K562 (cell line): ENCODE data around the gene SUPT3H. TPM values are rescaled to one million over a fixed set of nuclear protein-coding genes. Genes with fewer than 3 reads are reported as not detected.

Experiments used
- MGA ChIP-seq: fragments of 450-650 bp; IDR thresholded peaks from 2 replicates; pipeline ENCODE4 v1.6.1; 2016; ENCODE audit warnings: mild to moderate bottlenecking, moderate library complexity
- polyA plus RNA-seq, 8 experiments: library from polyadenylated mRNA; depleted of rRNA in 4 of 8; stranded (reverse) in 5 of 8; unstranded in 3 of 8; fragments of >200 nt; fragmentation: Nextera tagmentation in 2 of 8; fragmentation: Illumina TruSeq in 1 of 8; extraction: Ambion mirVana in 2 of 8; extraction: Trizol in 1 of 8; gene quantifications; 2 replicates each; pipeline versions ENCODE4 v1.2.1 to v1.2.3, GENCODE V29; 2011 to 2014; ENCODE audit warnings: inconsistent platforms in 1 of 8, missing spikeins in 1 of 8
- total RNA-seq, 7 experiments: library from RNA; depleted of rRNA in 6 of 7; stranded (reverse); fragments of >200 nt in 6 of 7; fragmentation: Illumina TruSeq in 2 of 7; extraction: Trizol in 2 of 7; gene quantifications; 2 replicates each; pipeline versions ENCODE4 v1.2.1 to v1.2.3, GENCODE V29; 2011 to 2021; ENCODE audit warnings: low replicate concordance in 1 of 7

Gene SUPT3H
- total and polyA plus RNA-seq, 9 of the 15 experiments (the other 6 are each of a cell fraction or from before 2014, with no cell fraction given) = 7.2 to 16.3 (median 11.9) TPM

DNA sequence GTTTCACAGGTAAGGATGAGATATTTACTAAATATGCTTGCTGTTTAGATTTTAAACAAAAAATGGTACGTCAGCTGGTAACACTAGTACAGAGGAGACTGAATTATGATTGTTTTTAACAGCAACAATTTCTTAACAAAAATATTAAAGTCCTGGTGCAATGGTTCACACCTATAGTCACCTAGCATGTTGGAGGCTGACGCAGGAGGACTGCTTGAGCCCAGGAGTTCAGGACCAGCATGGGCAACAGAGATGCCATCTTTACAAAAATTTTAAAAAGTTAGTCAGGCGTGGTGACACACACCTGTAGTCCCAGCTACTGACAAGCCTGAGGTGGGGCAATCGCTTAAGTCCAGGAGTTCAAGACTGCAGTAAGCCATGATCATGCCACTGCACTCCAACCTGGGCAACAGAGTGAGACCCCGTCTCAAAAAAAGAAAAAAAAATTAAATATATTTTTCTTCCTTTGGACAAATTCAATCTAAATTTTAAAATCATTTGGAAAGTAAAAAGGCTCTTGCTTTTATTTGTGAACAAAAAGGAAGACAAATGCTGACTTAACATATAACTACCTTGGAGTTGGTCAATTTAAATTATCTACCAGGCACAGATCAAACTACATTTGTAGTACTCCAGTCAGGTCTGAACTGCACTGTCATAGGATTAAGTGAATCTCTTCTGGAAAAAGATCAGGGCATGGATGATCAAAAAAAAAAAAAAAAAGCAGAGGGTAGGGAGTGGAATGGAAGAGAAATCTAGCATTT lies 87.8 kb downstream of the SUPT3H start (continued):
- no peak for TF ChIP-seq MGA
